ENCODE measurements around the gene SELPLG.
A peak's percentile ranks its signal among the peaks of the same experiment; 100 is the strongest.

The SELPLG gene

GRCh38 chr12:108618079-108618952 lies 15.4 kb downstream of the SELPLG start:
- DNase-seq, result peak; percentile 84

GRCh38 chr12:108616941-108617858 lies 16.5 kb downstream of the SELPLG start:
- peak; percentile 77 for DNase-seq

GRCh38 chr12:108616359-108616758 lies 17.3 kb downstream of the SELPLG start:
- no peak for DNase-seq

- no peak for DNase-seq
Observed at GRCh38 chr12:108615918-108616317, 17.8 kb downstream of the SELPLG start.

GRCh38 chr12:108614639-108615038 lies 19.1 kb downstream of the SELPLG start:
- no peak for DNase-seq

GRCh38 chr12:108614041-108614440 lies 19.7 kb downstream of the SELPLG start:
- DNase-seq, result no peak

GRCh38 chr12:108613548-108613947 lies 20.1 kb downstream of the SELPLG start:
- no peak for DNase-seq

GRCh38 chr12:108612788-108613282 lies 20.9 kb downstream of the SELPLG start:
- DNase-seq, result no peak

- DNase-seq, result peak; percentile 71
Observed at GRCh38 chr12:108611884-108612415, 21.7 kb downstream of the SELPLG start.

GRCh38 chr12:108610856-108611605 lies 22.7 kb downstream of the SELPLG start:
- DNase-seq, result no peak

- DNase-seq, result no peak
Observed at GRCh38 chr12:108610336-108610815, 23.3 kb downstream of the SELPLG start.

GRCh38 chr12:108609537-108610335 lies 24.0 kb downstream of the SELPLG start:
- DNase-seq, result no peak

- no peak for DNase-seq
Observed at GRCh38 chr12:108608616-108609015, 25.1 kb downstream of the SELPLG start.

- no peak for DNase-seq
Observed at GRCh38 chr12:108607981-108608600, 25.6 kb downstream of the SELPLG start.

- DNase-seq, result no peak
Observed at GRCh38 chr12:108606492-108606891, 27.2 kb downstream of the SELPLG start.

- no peak for DNase-seq
Observed at GRCh38 chr12:108605690-108606406, 27.8 kb downstream of the SELPLG start.

GRCh38 chr12:108605000-108605689 lies 28.5 kb downstream of the SELPLG start:
- DNase-seq, result no peak

- no peak for DNase-seq
Observed at GRCh38 chr12:108604208-108604941, 29.3 kb downstream of the SELPLG start.

GRCh38 chr12:108603743-108604142 lies 30.0 kb downstream of the SELPLG start:
- DNase-seq, result no peak
